PC-3 (cell line): ENCODE results near the gene FAM89B.

ENCODE experiments used
- EZH2 ChIP-seq: fragments of 300-600 bp; sonication (generic); IDR thresholded peaks from one replicate; pipeline ENCODE4 v1.6.1; 2017; ENCODE audit warnings: antibody characterized with exemption, mild to moderate bottlenecking, low read length; ENCODE audit not compliant: unreplicated experiment
- EZH2phosphoT487 ChIP-seq: fragments of 300-600 bp; sonication (generic); IDR thresholded peaks from 2 replicates; pipeline ENCODE4 v1.6.1; 2018; ENCODE audit warnings: mild to moderate bottlenecking, antibody characterized with exemption, low read length, borderline replicate concordance
- TF ChIP-seq, protein P1 (sequence below): fragments of 300-600 bp; sonication (generic); conservative IDR thresholded peaks from 2 replicates; pipeline ENCODE4 v1.5.1; 2017; ENCODE audit warnings: antibody characterized with exemption, low read depth, mild to moderate bottlenecking, low read length

GRCh38 chr11:65606876-65607613 lies 34.7 kb downstream of the FAM89B start:
- TF ChIP-seq, protein P1, sequence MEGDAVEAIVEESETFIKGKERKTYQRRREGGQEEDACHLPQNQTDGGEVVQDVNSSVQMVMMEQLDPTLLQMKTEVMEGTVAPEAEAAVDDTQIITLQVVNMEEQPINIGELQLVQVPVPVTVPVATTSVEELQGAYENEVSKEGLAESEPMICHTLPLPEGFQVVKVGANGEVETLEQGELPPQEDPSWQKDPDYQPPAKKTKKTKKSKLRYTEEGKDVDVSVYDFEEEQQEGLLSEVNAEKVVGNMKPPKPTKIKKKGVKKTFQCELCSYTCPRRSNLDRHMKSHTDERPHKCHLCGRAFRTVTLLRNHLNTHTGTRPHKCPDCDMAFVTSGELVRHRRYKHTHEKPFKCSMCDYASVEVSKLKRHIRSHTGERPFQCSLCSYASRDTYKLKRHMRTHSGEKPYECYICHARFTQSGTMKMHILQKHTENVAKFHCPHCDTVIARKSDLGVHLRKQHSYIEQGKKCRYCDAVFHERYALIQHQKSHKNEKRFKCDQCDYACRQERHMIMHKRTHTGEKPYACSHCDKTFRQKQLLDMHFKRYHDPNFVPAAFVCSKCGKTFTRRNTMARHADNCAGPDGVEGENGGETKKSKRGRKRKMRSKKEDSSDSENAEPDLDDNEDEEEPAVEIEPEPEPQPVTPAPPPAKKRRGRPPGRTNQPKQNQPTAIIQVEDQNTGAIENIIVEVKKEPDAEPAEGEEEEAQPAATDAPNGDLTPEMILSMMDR = no peak
- TF ChIP-seq EZH2 = no peak
- no peak for TF ChIP-seq EZH2phosphoT487
